Testis (tissue), 3 donors: ENCODE results near the gene MIPEP. TPM values are rescaled to one million over a fixed set of nuclear protein-coding genes. Genes with fewer than 3 reads are reported as not detected.

ENCODE experiments used
- DNase-seq: peaks from one replicate; pipeline ENCODE4 v3.0.0-alpha.2; 2019
- H3K27ac ChIP-seq, 2 donors: fragments of 200-600 bp; sonication (generic); one replicate each; pipeline ENCODE4 v1.5.1; 2019
- H3K27me3 ChIP-seq: fragments of 200-600 bp; sonication (generic); one replicate; pipeline ENCODE4 v1.5.1; 2019
- H3K36me3 ChIP-seq: fragments of 200-600 bp; sonication (generic); one replicate; pipeline ENCODE4 v1.5.1; 2017; ENCODE audit warnings: low read depth; ENCODE audit errors: missing control alignments
- H3K4me1 ChIP-seq: fragments of 200-600 bp; sonication (generic); one replicate; pipeline ENCODE4 v1.5.1; 2019
- H3K4me3 ChIP-seq, 2 donors: fragments of 200-600 bp; sonication (generic); one replicate each; pipeline ENCODE4 v1.5.1; 2017 to 2019
- H3K9me3 ChIP-seq: fragments of 200-600 bp; sonication (generic); one replicate; pipeline ENCODE4 v1.5.1; 2017
- POLR2A ChIP-seq: fragments of 450-650 bp; IDR thresholded peaks from one replicate; pipeline ENCODE4 v1.6.1; 2017; ENCODE audit warnings: antibody characterized with exemption, mild to moderate bottlenecking, moderate library complexity
- WGBS, 2 donors: methylation state at CpG; one replicate each; pipeline ENCODE4 v1.1.5; 2018; 5-methylcytosine and 5-hydroxymethylcytosine counted together
- intact Hi-C: fragments of 100-400 bp; cut with DNase I; formaldehyde crosslinking; loops from one replicate; pipeline ENCODE4 v1.15.1; 2023; ENCODE audit warnings: low total_unique reads
- polyA plus RNA-seq: library from polyadenylated mRNA; stranded (reverse); fragments of 350-450 nt; fragmentation: Illumina TruSeq; extraction: RNeasy Lipid Tissue Mini Kit (QIAGEN cat#74804); gene quantifications from one replicate; pipeline ENCODE4 v1.2.3, GENCODE V29; 2014; ENCODE audit warnings: low read depth, low replicate concordance; ENCODE audit not compliant: insufficient read depth
- total RNA-seq, 2 donors: library from RNA; depleted of rRNA; stranded (reverse); fragments of >200 nt; gene quantifications; one replicate each; pipeline ENCODE4 v1.2.3, GENCODE V29; 2016
- TF ChIP-seq, protein P1 (sequence below), 3 experiments: fragments of 450-650 bp in 2 of 3; fragments of 200-600 bp in 1 of 3; sonication (generic) in 1 of 3; IDR thresholded peaks; one replicate each; pipeline ENCODE4 v1.5.1; 2016 to 2019; ENCODE audit warnings: antibody characterized with exemption in 3 of 3, mild to moderate bottlenecking in 2 of 3, moderate library complexity in 1 of 3

MIPEP gene
- total and polyA plus RNA-seq, 3 donors from 2014 or later = 25.7 to 29.4 (median 27.6) TPM

DNA sequence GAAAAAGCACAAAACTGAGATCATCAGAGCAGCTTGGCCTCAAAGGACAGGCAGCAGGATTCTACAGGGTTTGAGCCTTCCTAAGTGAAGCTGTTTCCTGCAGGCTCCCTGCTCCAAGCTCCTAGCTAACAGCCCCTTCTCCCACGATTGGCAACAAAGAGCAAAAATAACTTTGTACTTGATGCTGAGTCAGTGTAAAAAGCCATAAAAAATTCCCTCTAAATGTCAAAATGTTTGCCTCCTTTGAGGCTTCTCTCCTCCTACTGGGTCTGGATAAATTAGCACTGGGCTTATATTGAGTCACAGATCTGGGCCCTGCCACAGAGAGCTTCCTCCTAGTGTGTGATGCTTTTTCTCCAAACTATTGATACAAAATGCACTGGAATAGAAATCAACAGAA, 165.7 kb downstream of the MIPEP start:
- DNase-seq = no peak
- Histone ChIP-seq H3K9me3 (no peaks in the 10 kb centered on the region), H3K36me3 (no peaks in the 10 kb centered on the region), H3K4me3 (no peak overlapping the region), H3K27ac (no peak overlapping the region), H3K27me3 (no peaks in the 10 kb centered on the region), H3K4me1 (peaks cover 3% of the 10 kb centered on the region)
- WGBS, 2 donors = 0 to 8% methylated on average over 1 of the region's 1 CpG
- intact Hi-C loops = no loop called here
- TF ChIP-seq POLR2A = no peak
- TF ChIP-seq, protein P1, sequence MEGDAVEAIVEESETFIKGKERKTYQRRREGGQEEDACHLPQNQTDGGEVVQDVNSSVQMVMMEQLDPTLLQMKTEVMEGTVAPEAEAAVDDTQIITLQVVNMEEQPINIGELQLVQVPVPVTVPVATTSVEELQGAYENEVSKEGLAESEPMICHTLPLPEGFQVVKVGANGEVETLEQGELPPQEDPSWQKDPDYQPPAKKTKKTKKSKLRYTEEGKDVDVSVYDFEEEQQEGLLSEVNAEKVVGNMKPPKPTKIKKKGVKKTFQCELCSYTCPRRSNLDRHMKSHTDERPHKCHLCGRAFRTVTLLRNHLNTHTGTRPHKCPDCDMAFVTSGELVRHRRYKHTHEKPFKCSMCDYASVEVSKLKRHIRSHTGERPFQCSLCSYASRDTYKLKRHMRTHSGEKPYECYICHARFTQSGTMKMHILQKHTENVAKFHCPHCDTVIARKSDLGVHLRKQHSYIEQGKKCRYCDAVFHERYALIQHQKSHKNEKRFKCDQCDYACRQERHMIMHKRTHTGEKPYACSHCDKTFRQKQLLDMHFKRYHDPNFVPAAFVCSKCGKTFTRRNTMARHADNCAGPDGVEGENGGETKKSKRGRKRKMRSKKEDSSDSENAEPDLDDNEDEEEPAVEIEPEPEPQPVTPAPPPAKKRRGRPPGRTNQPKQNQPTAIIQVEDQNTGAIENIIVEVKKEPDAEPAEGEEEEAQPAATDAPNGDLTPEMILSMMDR (IDR thresholded peaks at IDR 0.05) = no peak

DNA sequence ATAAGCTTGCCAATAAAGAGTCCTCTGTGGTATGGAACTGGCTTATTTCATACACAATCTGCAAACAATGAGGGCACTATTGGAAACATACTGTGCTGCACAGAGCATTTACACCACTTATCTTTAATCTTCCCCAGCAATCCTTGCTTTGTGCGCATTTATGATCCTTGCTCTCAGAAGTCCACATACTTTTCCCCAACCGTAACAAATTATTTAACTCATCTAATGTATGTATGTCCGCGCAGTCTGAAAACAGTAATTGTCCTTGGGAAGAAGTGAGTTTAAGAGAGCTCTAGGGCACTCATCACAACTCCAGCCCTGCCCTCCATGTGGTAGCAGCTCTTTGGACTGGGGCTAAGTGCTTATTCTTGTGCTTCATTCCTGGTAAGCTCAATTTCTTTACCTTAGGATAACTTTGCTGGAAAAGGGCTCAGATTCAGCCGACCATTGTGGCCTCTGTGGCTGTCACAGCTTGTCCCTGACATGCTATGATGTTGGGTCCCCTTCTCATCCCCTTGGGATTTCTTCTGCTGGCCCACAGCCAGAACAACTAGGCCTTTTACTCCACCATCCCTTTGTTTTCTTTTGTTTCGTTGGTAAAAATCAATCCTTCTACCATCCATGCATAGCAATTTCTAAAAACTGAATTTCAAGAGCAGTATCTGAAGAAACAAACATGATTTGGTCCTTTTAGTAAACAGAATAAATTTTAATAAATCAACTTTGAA, 166.3 kb downstream of the MIPEP start:
- TF ChIP-seq, protein P1 (IDR thresholded peaks at IDR 0.05) = no peak
- TF ChIP-seq POLR2A = no peak
- Histone ChIP-seq H3K27ac (no peak overlapping the region), H3K36me3 (no peaks in the 10 kb centered on the region), H3K9me3 (no peaks in the 10 kb centered on the region), H3K4me1 (peaks cover 3% of the 10 kb centered on the region), H3K27me3 (no peaks in the 10 kb centered on the region), H3K4me3 (no peak overlapping the region)
- WGBS, 2 donors = 68 to 81% methylated on average over 6 of the region's 6 CpGs
- no peak for DNase-seq
- intact Hi-C loops = no loop called here

DNA sequence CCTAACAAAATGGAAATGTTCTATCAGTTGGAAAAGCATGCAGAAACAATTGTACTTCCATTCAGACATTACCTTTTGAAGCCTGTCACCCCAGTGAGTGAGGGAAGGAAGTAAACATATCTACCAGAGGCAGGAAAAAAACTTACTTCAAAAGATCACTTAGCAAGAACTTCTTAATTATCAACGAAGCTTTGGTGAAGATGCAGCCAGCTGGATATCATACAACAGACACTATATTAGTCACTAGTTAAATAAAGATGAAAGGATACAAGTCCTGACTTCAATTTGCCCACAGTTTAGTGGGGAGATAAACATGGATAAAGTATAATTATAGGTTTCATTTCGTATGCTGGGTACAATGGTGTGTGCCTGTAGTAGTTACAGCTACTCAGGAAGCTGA, 170.2 kb downstream of the MIPEP start:
- TF ChIP-seq, protein P1 (IDR thresholded peaks at IDR 0.05) = no peak
- TF ChIP-seq POLR2A = no peak
- Histone ChIP-seq H3K36me3 (no peaks in the 10 kb centered on the region), H3K4me3 (no peak overlapping the region), H3K4me1 (peaks cover 3% of the 10 kb centered on the region), H3K27ac (no peak overlapping the region), H3K9me3 (no peaks in the 10 kb centered on the region), H3K27me3 (no peaks in the 10 kb centered on the region)
- WGBS, 2 donors = 62% methylated on average over 2 of the region's 2 CpGs
- no peak for DNase-seq
- intact Hi-C loops = no loop called here

DNA sequence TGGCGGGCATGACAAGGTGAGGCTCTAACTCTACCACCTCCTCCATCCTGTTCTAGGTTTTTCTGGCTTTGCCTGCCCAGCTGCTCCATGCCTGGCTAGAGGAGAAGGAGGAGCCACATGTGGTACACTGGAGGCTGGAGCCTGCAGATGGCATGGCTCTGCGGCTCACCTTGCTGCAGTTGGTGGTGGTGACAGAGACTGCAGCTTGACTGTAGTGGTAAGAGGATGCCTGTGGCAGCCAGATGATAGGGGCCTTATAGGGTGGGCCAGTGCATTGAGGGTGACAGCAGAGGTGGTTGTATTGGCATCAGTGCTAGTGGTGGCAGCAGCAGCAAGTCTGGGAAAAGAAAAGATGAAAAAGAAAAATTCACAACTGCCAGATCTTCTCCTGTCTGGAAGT, 172.8 kb downstream of the MIPEP start:
- intact Hi-C loops = no loop called here

More for the DNA sequence above, 172.8 kb downstream of the MIPEP start:
- Histone ChIP-seq H3K4me3 (no peak overlapping the region), H3K9me3 (no peaks in the 10 kb centered on the region), H3K4me1 (no peaks in the 10 kb centered on the region), H3K27ac (no peak overlapping the region), H3K27me3 (no peaks in the 10 kb centered on the region), H3K36me3 (no peaks in the 10 kb centered on the region)
- DNase-seq = no peak
- TF ChIP-seq, protein P1 (IDR thresholded peaks at IDR 0.05) = no peak
- TF ChIP-seq POLR2A = no peak
- 92 to 100% methylated on average over 1 to 2 of the region's 2 CpGs for WGBS, 2 donors
